ENCODE measurements around the gene TBC1D12.
"Not testable (repeated sequence)": the region's sequence is repeated elsewhere in the genome, so short reads cannot be mapped to it uniquely, and the experiment has no call there.

Gene TBC1D12

GRCh38 chr10:94402204-94402842 lies at the start of gene TBC1D12:
TBC1D12 (plus strand) TSS chr10:94402541; CDS start chr10:94402614, 73 bp downstream.
- DNase-seq: peak; percentile 72

GRCh38 chr10:94353336-94353735 lies 49.0 kb upstream of the TBC1D12 start:
- DNase-seq: no peak

GRCh38 chr10:94355841-94356240 lies 46.5 kb upstream of the TBC1D12 start:
- no peak for DNase-seq

- DNase-seq: no peak
Observed at GRCh38 chr10:94357193-94357592, 45.1 kb upstream of the TBC1D12 start.

GRCh38 chr10:94358480-94358879 lies 43.9 kb upstream of the TBC1D12 start:
- DNase-seq: no peak

- no peak for DNase-seq
Observed at GRCh38 chr10:94361171-94361794, 41.1 kb upstream of the TBC1D12 start.

GRCh38 chr10:94362360-94363250 lies 39.7 kb upstream of the TBC1D12 start, which contains the start of gene NOC3L:
NOC3L (minus strand) TSS chr10:94362939; CDS start chr10:94362838, 101 bp downstream.
- DNase-seq: no peak

- no peak for DNase-seq
Observed at GRCh38 chr10:94363251-94363565, 39.1 kb upstream of the TBC1D12 start.

GRCh38 chr10:94364482-94364881 lies 37.9 kb upstream of the TBC1D12 start:
- no peak for DNase-seq

- DNase-seq: no peak
Observed at GRCh38 chr10:94366382-94366781, 36.0 kb upstream of the TBC1D12 start.

- no peak for DNase-seq
Observed at GRCh38 chr10:94370501-94370900, 31.8 kb upstream of the TBC1D12 start.

GRCh38 chr10:94375374-94375773 lies 27.0 kb upstream of the TBC1D12 start:
- no peak for DNase-seq

- DNase-seq: no peak
Observed at GRCh38 chr10:94376865-94377264, 25.5 kb upstream of the TBC1D12 start.

GRCh38 chr10:94383530-94383929 lies 18.8 kb upstream of the TBC1D12 start:
- DNase-seq: no peak

- not testable (repeated sequence) for DNase-seq
Observed at GRCh38 chr10:94385733-94386132, 16.6 kb upstream of the TBC1D12 start.

- not testable (repeated sequence) for DNase-seq
Observed at GRCh38 chr10:94392117-94392516, 10.2 kb upstream of the TBC1D12 start.

- DNase-seq: no peak
Observed at GRCh38 chr10:94397549-94398370, 4.6 kb upstream of the TBC1D12 start.

- no peak for DNase-seq
Observed at GRCh38 chr10:94398762-94399161, 3.6 kb upstream of the TBC1D12 start.

GRCh38 chr10:94402843-94403379 lies 570 bp downstream of the TBC1D12 start:
- no peak for DNase-seq

- DNase-seq: no peak
Observed at GRCh38 chr10:94403380-94404213, 1.3 kb downstream of the TBC1D12 start.

GRCh38 chr10:94405406-94405805 lies 3.1 kb downstream of the TBC1D12 start:
- DNase-seq: no peak

- no peak for DNase-seq
Observed at GRCh38 chr10:94407668-94408067, 5.3 kb downstream of the TBC1D12 start.
